Measurements from ENCODE around the gene FBLN1.
"Not testable (repeated sequence)": the region's sequence is repeated elsewhere in the genome, so short reads cannot be mapped to it uniquely, and the experiment has no call there.

Gene FBLN1

DNA sequence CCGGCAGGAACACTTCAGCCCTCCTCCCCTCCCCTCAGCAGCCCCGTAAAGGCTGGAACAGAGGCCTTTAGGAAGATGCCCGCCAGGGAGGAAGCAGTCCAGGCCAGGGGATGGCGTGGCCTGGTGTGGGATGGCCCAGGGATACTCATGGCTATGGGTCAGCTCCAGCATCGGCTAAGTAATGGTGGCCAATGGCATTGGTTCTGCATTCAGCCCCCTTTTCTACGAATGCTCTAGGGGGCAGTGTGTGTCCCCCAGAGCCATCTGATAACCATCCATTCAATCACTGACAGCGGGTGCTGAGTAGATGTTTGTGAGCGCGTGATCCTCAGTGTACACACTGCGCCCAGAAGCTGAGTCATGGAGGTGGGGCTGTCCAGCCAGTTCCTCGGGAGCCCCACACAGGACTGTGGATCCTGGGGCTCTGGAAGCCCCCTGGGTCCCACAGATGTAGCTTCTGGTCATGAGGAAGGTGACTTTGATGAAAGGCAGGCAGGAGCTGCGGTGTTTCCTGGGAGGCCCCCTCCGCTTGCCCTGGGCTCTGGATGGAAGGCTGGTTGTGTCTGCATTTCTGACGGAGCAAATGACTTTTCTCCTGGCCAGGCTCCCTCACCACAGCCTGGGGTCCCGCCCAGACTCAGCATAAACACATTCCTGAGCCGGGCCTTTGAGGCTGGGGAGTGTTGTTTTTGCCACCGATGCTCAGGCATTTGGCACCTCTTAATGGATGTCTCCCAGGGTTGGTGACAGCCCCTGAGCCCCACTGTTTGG, 46.5 kb downstream of the FBLN1 start:
- no peak for DNase-seq (ENCODE audit: low spot score)

DNA sequence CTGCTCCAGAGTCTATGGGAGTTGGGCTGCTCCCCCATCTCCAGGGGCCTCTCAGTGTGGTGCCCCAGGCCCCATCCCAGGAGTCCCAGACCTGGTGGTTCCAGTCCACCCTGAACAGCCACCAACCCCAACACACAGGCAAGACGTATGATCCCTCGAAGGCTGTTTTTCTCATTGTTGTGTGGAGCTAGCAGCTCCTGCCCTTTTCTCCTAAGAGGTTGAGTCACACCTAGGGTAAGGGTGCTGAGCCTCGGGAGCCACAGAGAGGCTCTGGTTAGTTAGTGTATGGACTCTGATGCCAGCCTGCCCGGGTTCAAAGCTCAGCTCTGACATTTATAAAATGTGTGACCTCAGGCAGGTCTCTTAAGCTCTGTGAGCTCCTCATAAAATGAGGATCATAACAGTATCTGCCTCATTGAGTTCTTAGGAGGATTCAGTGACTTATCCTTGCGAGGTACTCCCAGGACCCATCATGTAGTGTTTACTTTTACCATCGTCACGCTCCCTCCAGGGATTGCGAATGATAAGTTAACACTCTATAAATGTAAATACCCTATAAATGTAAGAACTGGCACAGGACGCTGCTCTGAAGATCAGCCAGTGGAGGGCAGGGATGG, 47.2 kb downstream of the FBLN1 start:
- DNase-seq (ENCODE audit: low spot score): no peak

DNA sequence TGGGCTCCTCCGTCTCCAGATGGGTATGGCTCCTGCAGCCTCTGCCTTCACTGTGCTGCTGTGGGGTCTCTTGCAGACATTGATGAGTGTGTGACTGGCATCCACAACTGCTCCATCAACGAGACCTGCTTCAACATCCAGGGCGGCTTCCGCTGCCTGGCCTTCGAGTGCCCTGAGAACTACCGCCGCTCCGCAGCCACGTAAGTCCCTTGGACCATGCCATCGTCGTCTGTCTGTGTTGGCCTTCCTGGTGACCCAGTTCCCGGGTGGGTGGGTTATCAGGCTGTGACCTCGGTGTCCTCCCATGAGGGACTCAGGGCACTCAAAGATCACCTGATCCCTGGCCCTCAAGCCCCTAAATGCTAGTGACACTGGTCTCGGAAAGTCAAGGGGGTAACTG, 47.7 kb downstream of the FBLN1 start:
- DNase-seq (ENCODE audit: low spot score): no peak

DNA sequence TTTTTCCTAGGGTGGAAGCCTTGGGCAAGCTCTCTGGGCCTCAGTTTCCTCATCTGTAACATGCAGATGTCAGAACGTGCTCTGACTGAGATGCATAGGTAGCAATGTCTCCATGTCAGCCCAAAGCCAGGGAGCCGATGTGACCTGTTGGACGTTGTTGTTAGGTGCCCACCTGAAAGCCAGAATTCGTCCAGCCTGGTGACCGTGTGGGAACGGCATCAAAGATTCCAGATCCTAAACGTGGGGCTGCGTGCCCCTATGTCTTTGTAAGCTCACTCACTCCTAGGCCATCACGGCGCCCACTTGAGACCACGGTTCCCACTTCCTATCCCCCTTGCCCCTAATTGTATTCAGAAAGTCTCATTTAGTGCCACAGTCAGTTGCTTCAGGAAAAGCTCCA, 48.2 kb downstream of the FBLN1 start:
- DNase-seq (ENCODE audit: low spot score): no peak

DNA sequence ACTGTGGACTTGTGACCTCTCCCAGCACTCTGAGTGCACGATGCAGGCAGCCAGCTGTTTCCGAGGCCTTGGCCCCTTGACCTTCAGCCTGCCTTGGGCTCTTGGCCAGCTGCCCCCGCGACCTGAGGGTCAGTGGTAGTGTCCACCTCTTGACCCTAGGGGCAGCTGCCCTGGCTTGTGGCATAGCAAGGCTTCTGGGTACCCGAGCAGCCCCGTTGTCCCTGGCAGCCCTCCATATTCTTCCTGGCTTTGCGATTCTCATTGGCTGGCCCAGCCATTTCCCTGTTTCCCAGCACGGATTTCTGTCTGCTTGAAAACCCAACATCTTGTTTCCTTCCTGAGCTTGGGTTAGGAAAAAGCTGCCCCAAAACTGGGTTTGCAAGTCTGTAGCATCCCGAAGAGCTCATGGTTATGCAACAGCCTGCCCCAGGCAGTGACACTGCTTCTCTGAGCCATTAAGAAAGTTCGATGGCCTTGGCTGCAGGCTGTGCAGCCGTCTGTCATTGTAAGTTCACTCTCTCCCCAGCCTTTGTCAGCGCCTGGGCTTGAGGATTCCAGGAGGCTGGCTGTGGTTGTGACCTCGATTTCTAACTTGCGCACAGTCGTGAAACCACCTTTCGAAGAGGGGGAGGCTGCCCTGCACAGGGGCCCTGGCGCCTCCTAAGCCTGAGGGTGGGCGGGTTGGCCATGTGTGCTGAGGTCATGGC, 48.8 kb downstream of the FBLN1 start:
- DNase-seq (ENCODE audit: low spot score): peak; percentile 37

DNA sequence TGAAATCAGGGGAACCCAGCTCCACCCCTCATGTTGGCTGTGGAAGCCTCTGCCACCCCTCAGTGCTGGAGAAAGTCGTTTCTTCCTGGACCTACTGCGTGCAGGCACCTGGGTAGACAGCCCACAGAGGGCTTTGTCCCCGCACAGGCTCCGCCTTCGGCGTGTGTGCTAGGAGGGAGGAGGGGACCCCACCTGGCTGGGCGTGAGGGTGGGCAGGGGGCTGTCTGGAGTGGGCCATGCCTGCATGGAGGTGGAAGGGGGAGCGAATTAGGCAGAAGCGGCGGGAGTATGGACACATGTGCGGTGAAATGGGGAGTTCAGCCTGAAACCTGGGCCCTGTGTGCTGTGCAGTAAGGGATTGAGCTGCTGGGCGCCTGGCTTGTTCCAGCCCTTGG, 49.3 kb downstream of the FBLN1 start:
- no peak for DNase-seq (ENCODE audit: low spot score)

DNA sequence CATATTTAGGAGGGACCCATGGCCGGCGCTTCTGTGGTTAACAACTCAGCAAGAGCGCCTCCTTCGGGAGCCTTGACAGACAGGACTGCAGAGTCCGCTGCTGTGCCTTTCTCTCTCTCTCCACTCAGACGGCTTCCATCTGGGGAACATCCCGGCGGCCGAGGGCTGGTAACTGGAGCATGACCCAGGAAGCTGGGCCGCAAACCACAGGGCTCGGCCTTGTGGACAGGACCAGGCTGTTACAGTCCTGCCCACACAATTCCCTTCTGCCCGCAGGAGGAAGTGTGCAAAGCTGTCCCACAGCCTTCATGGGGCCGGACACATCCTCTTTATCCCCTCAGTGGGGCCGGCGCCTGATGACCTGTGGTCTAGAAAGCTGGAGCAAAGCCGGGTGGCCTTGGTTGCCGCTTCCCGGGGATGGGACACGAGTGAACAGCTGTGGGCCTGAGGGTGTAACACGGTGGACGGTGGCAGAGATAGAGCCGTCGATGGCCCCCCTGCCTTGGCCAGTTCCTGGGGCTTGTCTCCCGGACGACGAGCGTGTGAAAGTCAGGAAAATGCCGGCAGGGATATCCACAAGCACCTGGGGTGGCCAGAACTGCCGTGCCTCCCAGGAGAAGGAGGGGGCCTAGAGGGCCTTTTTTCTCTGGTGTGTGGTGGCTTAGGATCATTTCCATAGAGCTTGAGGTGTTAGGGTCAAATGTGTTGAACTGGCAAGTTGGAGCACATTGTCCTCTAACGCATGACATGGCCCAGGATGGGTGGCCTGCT, 50.1 kb downstream of the FBLN1 start:
- no peak for DNase-seq (ENCODE audit: low spot score)

DNA sequence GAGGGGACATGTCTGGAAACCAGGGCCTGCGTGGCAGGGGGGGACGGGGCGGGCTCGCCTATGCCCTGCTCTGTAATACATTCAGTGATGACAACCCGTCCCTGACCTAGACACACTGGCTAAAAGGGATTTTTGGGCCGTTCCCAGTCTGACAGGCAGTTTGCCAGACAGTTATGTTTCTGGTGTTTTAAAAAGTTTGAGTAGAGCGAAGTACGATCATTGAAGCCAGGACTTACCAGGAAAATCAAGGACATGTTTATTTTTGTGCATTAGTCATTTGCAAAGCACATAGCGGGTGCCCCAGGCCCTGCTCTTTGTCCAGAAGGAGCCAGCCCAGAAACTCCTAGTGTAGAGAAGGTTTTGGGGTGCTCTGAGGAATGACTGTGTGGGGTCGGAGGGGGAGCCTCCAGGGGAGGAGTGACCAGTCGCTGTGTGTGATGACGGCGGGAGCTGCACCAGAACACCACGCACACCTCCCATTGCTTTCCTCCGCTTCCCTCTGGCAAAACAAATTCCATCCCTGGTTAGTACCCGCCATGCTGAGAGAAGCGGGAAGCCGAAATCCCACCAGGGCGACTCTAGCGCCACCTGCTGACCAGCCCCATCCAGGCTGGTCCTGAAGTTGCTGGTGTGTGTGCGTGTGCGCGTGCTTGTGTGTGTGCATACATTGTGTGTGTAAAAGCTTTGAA, 50.8 kb downstream of the FBLN1 start:
- peak; percentile 67 for DNase-seq (ENCODE audit: low spot score)

DNA sequence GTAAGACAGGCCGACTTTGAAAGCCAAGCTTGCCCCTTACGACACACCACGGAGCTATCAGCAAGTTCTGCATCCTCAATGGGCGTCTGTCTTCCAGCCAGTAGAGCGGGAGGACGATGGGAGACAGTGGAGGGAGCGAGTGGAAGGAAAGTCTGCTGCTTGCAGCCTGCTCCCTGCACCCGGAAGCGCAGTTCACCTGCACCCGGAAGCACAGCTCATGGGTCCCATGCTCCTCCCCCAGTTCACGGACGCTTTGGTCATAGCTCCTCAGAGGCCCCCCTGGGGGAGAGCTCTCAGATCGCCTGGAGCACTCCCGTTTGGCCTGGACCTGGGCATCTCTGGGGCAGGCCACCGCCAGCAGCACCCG, 51.3 kb downstream of the FBLN1 start:
- no peak for DNase-seq (ENCODE audit: low spot score)

DNA sequence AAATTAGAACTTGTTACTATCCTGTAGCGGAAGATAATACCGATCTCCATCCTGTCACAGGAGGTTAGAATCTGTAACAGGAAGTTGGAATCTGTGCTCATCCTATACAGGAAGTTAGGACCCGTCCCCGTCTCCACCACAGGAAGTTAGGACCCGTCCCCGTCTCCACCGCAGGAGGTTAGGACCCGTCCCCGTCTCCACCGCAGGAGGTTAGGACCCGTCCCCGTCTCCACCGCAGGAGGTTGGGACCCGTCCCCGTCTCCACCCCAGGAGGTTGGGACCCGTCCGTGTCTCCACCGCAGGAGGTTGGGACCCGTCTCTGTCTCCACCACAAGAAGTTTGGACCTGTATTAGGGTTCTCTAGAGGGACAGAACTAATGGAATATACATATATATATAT, 52.2 kb downstream of the FBLN1 start:
- DNase-seq (ENCODE audit: low spot score): no peak

DNA sequence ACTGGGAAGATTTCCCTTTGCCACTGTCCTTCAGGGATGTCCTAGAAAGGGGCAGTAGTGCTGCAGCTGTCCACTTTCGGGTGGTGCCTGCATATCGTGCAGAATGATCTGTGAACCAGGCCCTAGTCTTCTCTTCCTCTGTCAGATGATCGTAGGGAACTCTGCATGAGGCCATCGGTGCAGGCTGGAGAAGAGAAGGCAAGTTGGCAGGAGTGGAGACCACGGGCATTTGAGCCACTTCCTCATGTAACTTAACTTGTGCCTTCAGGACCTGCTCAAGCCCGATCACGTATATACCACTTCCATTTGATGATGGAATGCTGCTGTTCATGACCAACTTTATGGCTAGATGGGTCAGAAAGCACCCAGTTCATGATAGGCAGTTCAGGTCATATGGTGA, 55.2 kb downstream of the FBLN1 start:
- not testable (repeated sequence) for DNase-seq (ENCODE audit: low spot score)

DNA sequence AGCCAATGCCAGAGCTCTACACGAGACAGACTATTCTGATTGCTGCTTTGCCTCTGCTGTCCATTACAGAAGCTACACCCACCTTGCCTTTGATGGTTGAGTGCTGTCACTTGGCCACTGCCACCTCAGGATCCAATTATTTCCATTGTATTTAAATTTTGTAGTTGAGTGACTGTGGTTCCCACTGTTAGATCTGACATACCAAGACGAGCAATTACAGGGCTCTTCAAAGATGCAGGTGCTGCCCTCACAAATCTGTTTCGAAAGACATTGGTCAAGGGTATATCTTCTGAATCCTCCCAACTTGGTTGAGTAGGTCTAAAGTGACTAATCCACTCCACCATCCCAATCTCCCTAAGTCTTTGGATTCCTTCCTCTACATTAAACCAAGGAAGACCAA, 57.4 kb downstream of the FBLN1 start:
- DNase-seq (ENCODE audit: low spot score): not testable (repeated sequence)

DNA sequence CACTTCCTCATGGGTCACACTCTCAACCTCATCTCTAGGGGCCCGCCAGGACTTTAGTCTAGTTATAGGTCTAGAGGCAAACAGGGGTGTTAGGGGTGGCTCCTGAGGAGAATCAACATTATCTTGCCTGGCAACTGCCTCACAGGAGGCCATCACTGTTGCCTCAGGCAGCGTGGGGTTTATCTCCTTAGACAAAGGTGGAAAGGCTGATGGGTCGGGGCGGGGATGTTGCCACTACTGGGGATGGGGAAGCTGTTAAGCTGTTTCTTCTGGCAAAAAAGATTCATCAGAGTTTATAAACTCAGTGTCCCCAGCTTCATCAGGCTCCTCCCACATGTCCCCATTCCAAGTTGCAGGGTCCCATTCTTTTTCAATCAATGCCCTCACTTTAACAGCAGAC, 58.1 kb downstream of the FBLN1 start:
- DNase-seq (ENCODE audit: low spot score): not testable (repeated sequence)

DNA sequence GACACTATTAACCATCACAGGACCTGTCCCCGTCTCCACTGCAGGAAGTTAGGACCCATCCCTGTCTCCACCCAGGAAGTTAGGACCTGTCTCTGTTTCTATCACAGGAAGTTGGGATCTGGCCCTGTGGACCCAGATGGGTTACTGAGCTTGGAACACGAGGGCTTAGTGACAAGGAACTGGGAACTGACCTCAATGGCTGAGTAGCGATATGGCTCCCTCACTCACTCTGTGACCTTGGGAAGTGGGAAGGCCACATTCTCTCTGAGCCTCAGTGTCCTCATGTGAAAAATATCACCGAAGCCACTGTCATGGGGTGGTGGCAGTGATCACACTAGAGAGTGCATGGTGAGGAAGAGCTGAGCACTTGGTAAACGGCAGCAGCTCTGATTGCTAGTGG, 59.4 kb downstream of the FBLN1 start:
- no peak for DNase-seq (ENCODE audit: low spot score)

DNA sequence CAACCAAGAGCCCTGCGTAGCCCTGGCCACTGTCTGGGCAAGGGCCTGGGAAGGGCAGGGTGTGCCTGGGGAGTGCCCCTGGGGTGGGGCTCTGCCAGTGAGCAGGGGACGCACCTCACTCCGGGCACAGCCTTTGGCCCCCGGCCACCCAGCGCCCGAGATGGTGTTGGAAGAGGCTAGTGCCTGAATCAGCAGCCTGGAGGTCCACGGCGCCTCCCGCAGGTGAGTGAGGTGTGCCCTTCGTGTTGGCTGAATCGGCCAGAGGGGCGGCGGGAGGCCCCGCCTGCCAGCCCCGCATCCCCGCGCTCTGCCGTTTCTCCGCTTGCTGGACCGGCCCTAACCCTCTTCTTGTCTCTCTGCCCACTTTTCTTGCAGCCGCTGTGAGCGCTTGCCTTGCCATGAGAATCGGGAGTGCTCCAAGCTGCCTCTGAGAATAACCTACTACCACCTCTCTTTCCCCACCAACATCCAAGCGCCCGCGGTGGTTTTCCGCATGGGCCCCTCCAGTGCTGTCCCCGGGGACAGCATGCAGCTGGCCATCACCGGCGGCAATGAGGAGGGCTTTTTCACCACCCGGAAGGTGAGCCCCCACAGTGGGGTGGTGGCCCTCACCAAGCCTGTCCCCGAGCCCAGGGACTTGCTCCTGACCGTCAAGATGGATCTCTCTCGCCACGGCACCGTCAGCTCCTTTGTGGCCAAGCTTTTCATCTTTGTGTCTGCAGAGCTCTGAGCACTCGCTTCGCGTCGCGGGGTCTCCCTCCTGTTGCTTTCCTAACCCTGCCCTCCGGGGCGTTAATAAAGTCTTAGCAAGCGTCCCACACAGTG, 60.1 kb downstream of the FBLN1 start:
- no peak for DNase-seq (ENCODE audit: low spot score)

DNA sequence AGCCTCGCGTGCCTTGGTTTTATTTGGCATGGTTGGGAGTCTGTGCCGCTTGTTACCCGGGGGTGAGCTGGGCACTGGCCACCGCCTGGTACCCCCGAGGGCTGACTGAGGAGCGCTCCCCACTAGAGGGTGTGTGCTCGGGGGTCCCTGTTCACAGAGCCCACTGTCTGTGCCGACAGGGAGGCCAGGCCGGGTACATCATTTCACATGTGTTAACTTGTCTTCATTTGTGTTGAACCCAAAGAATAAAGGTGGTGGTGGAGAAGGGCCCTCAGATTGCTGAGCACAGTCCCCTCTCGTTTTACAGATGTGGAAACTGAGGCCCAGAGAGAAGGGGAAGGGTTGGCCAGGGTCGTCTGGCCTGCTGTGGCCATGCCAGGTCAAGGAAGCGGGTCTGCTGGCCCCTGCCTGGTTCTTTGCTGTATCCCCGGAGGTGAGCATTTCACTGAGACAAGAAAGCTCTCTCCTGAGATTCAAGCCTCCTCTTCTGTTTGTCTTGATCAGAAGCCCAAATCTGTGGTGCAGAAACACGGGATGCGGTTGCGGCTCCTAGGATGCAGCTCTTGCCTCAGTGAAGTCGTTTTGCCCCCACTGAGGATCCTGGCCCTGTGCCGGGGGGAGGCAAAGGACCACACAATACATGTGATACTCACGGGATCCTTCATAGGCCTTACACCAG, 60.8 kb downstream of the FBLN1 start:
- no peak for DNase-seq (ENCODE audit: low spot score)

DNA sequence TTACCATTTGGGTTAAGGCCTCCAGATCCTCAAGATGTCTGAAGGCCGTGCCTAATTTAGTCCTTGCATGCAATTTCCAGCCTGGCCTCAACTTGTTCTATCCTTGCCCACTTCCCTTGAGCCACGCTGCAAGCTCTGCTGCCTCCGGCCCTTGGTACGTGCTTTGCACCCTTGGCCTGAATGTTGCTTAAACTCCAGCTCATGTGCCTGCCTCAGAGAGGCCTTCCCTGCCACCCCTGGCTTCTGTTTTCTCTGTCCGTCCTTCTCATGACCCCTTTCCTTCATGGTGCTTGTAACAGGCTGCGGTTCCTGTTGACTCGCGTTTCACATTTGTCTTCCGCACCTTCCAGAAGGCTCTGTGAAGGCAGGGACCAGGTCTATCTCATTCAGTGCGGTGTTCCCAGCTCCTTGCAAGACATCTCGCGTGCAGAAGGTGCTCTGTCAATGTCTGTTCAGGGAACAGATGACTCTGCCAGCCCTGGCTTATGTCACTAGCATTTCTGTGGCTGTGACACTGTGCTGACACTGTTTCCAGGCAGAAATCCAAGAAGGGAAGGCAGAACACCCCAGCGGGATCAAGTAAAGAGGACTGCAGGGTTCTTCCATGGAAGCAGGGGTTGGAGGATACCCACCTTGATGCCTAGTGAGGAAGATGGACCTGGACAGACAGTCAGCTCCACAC, 61.8 kb downstream of the FBLN1 start:
- DNase-seq (ENCODE audit: low spot score): no peak

DNA sequence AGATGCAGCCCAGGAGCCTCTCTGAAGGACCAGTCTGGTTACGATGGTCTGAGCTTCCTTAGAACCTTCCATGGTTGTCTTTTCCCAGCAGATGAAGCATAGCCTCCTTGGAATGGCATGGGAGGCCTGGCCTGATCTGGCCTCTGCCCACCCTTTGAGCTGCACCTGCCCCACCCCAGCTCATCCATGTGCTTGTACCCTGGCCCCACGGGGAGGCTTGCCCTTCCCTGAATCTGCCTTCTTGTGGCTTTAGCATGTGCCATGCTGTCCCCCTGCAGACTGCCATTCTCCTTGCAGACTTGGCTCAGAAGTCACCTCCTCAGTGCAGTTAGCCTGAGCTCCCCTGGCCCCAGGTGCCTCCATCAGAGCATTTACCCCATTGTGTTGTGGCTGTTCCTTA, 62.5 kb downstream of the FBLN1 start:
- no peak for DNase-seq (ENCODE audit: low spot score)

DNA sequence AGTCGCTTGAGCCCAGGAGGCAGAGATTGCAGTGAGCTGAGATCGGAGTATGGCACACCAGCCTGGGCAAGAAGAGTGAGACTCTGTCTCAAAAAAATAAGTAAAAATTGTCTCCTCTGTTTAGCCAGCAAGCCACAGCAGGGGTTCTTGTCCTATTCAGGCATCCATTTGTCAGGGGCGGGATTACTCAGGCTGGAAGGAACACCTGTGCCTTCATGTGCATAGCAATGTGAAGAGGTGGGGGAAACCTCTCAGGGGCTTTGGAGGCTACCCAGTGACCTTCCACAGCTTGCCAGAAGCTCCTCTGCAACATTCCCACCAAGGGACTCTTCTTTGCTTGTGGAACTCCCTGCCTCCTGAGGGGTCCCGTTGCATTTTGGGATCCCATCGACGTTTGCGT, 63.3 kb downstream of the FBLN1 start:
- DNase-seq (ENCODE audit: low spot score): no peak

DNA sequence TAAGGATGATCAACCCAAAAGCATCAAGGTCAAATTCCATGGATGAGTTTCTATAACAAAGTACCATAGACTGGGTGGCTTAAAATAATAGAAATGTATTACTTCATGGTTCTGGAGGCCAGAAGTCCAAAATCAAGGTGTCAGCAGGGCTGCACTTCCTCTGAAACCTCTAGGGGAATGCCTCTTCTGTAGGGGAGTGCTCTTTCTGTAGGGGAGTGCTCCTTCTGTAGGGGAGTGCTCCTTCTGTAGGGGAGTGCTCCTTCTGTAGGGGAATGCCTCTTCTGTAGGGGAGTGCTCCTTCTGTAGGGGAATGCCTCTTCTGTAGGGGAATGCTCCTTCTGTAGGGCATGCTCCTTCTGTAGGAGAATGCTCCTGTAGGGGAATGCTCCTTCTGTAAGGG, 65.5 kb downstream of the FBLN1 start:
- DNase-seq (ENCODE audit: low spot score): no peak

Data from pons (tissue), 1 donor.